NCI-H1092 (cell line): ENCODE results near the gene ZFR.
"Not testable (repeated sequence)": the region's sequence is repeated elsewhere in the genome, so short reads cannot be mapped to it uniquely, and the experiment has no call there.

Experiments
- DNase-seq: peaks from one replicate; lab custom pipeline; 2025; lab: John Stamatoyannopoulos, UW

ZFR gene

DNA sequence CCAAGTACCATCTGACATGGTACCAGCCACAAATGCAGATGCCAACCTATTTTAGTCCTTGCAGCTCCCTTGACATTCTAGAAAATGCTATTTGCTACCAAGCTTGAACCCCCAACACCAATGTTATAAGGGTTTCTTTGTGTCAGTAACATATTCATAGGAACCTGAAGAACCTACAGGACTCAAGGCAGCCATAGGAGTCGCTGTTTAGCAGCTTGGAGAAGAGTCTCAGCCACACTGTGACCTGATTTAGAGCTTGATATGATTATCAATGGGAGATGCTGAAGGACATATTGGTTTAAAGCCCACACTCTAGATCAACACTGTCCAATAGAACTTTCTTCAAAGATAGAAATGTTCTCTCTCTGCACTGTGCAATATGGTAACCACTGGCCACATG, 6.4 kb upstream of the ZFR start:
- no peak for DNase-seq

DNA sequence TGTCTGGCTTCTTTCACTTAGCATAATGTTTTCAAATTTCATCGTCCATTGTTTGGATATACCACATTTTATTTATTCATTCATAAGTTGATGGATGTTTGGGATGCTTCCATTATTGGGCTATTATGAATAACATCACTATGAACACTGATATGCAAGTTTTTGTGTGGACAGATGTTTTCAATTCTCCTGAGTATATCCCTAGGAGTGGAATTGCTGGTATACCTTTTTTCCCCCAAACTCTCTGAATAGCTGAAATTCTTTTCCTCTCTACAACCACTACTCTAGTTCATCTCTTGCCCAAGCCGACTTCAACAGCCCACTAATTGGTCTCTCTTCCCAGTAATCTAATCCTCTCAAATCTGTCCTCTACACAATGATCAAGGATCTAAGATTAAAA, 4.7 kb upstream of the ZFR start:
- no peak for DNase-seq

DNA sequence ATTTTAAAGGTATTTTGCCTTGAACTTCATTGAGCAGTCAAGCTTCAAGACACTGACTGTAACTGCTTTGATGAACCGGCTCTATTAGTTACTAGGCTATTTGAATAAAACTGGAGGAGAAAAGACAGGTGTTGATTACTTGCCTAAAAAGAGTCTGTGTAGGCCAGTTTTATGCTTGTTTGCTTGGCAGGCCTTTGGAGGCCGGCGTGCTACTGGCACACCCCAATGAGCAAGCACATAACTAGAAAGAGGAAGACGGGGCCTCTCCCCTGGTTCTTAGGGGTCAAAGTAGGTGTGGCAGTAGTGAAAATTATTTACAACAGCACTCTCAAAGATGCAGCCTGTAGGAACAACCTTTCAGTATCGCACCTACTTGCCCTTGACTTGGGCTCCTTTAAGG, 2.1 kb upstream of the ZFR start:
- DNase-seq, result no peak

DNA sequence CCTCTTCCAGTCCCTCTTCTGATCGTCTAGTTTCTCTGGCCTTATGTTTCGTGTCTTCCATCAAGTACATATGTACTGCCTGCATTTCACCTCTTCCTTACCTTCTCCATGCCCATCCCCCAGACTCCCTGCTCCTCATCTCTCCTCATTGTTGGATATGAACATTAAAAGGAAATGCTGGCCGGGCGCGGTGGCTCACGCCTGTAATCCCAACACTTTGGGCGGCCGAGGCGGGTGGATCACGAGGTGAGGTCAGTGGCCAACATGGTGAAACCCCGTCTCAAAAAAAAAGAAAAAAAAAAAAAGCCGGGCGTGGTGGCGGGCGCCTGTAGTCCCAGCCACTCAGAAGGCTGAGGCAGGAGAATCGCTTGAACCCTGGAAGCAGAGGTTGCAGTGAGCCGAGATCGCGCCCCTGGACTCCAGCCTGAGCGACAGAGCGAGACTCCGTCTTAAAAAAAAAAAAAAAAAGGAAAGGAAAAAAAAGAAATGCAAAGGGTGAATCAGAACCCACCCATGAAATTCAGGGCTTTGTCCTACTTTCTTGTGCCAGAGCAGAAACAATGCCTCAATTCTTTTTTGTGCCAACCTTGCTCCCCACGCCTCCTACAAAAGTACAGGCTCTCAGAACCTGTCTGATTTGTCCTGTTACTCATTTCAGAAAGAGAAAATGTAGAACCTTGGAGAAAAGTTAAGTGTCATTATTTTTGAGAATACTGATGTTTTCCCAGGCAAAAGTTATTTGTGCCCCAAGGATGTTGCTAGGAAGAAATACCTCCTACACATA, 1.5 kb upstream of the ZFR start:
- no peak for DNase-seq

DNA sequence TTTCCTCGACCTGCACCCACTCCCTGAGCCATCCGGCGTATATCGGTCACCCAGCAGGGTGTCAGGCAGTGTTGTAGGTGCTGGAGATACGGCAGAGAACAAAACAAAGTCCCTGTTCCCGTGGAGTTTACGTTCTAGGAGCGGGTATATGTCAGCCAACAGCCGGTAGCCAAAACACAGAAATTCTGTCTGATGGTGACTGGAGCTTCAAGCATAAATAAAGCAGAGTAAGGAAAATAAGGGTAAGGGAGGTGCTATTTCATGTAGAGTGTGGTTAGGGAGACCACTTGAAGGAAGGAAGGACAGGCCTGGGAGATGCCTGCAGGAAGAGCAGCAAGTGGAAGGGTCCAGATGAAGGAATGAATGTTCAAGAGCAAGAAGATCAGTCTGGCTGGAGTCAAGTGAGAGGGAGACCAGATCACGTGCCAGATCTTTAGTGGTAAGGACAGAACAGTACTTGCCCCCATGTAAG, 783 bp upstream of the ZFR start:
- no peak for DNase-seq

DNA sequence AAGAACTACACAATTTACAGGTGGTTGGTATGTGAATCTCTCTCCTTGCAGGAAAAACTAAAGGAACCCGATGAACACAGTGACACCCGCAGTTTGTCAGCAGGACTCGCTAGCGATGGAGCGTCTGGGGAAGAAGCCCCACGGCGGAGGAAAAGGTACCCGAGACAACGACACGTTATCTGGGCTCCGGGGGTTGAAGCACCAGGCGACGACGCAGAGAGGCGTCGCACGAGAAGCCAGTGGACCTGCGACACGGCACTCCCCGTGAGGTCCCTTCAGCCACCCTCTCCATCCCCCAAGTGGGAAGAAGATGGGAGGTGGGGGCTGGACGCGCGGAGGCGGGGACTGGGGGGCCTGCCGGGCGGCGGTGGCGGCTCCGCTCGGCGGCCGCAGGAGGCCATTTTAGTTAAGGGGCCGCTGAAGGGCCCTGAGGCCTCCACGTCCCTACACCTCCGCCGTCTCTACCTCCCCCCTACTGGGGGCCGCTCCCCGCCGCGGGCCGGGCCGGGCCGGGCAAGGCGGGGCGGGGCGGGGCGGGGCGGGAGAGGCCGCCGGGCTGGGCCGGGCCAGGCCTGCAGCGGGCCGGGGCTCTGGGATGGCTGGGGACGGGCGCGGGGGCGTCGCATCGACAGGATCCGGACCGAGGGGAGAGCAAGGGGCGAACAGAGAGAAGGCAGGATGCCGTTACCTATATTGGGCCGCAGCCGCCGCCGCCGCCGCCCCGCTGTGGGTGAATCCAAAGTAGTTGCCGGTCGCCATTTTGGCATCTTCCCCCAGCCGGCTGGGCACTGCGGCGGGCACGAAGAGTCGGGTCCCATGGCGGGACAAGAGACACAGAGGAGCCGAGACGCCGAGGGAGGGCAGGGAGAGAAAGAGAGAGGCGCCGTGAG, 754 bp downstream of the ZFR start:
- no peak for DNase-seq

DNA sequence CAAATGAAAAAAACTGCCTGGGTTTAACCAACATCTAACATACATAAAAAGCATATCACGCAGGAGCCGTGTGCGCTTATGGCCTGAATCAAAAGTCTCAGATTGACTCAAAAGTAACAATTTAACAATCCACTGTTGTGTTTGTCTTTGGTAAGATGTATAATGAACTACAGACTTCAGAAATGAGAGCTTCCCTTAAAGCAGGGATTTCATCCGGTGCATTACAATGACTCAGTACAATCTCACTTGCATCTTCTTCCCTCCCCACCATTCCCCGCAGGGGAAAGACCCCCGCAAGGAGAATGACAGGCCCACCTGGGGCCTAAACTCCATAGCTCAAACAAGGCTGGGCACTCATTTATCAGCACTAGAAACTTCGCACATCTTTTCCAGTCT, 1.4 kb downstream of the ZFR start:
- DNase-seq, result no peak

DNA sequence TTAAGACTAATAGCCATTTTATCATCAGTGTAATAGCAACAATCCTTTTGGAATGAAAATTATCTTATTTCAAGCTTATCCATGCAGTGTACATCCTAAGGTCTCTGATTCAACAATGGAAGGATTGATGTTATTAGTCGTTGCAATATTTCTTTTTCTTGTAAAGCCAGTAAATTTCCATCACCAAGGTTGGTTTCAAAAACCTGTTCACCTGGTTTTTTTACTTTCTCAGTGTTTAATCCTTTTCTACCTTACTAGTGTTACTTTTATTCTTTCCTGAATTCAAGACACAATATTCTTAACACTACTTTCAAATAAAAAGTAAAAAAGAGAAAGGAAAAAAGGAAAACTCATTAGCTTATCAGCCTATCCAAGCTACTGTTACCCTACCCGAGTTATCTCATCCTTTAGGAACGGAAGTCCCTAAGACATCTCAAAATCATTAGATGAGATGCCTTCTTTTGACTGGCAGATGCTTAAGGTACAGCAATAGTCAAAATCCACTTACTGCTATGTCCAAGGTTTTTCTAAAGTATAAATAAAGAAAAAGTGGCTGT, 5.4 kb downstream of the ZFR start:
- no peak for DNase-seq

DNA sequence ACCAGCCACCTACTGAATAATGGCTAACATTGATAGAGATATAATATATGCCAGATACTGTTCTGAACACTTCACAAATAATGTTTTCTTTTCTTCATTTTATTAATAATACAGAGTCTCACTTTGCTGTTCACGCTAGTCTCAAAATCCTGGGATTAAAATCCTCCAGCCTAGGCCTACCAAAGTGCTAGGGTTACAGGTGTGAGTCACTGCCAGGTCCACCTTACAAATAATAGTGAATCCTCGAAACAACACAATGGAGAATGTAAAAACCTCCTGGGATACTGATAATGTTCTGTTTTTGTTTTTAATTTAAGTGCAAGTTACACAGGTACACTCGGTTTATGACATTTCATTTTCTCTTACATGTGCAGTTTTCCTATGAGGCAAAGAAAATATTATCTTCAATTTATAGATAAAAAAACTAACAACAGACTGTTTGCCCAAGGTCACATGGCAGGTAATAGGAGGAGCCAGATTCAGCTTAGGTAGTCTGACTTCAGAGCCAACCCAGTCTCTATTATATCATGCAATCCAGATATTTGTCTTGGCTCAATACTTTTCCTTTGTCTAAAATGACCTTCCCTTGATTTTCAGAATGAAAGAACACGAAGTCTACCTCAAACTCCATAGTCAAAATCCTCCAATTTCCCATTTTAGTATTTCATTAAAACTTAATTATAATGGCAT, 7.8 kb downstream of the ZFR start:
- no peak for DNase-seq

DNA sequence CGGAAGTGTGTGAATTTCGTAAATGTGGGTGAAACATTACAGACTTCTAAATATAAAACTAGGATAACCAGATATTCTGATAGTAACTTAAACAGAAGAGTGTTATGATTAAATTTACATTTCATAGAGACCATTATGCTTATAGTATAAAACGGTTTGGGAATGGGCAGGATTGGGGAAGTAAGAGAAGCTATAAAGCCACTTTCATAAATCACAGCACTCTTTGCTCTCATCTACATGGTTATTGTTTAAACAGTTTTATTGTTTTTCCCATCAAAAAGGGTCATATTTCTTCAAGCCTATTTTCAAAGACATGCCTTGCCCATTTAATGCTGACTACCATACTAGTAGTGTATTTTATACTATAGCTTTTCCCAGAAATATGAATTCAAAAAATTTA, 9.2 kb downstream of the ZFR start:
- no peak for DNase-seq

DNA sequence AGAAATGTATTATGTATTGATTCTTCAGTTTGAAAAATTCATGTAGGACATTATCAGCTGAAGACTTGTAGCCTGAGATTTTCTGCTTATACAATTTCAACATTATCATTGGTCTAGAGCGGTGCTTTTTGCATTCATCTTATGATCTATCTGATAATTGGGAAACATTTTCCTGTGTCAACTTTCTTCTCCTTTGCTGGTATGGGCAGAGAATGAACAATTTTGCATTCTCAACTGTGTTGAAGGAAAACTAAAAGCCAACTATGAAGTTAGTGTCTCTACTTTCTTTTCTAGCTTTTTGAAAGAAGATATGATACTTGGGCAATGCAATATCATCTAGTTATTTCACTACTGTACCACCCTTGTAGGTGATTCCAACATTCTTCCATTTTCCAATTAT, 10.3 kb downstream of the ZFR start:
- no peak for DNase-seq

DNA sequence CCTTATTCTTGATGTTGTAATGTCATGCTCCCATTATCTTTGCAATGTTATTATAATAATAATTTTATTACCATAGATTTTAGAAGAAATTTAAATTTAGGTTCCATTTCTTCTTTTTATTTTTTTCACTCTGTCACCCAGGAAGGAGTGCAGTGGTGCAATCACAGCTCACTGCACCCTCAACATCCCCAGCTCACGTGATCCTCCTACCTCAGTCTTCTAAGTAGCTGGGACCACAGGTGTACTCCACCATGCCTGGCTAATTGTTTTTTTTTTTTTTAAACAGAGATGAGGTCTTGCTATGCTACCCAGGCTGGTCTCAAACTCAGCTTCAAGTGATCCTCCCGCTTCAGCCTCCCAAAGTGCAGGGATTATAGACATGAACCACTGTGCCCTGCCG, 11.9 kb downstream of the ZFR start:
- no peak for DNase-seq

DNA sequence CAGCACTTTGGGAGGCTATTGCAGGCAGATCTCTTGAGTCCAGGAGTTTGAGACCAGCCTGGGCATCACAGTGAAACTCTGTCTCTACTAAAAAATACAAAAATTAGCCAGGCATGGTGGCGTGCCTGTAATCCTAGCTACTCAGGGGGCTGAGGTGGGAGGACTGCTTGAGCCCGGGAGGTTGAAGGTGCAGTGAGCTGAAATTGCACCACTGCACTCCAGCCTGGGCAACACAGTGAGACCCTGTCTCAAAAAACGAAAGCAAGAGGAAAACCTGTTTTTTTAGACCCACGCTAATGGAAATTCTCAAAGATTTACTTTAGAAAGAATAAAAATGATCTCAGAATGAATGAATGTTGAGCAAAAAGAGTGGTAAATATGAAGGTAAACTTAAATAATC, 13.7 kb downstream of the ZFR start:
- not testable (repeated sequence) for DNase-seq

DNA sequence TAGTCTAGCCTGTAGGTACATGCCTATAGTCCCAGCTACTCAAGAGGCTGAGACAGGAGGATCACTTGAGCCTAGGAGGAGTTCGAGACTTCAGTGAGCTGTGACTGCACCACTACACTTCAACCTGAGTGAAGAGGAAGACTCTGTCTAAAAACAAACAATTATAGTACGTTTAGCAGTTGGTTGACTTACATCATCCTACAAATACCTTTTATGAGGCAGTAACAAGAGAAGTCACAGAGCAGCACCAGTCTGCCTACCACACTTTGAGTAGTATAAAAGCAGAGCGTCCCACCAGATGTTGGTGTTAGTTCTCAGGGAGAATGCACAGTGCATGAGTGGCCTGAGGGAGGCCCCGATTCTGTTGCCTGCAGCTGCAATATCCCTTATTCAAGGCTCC, 16.1 kb downstream of the ZFR start:
- DNase-seq, result no peak

DNA sequence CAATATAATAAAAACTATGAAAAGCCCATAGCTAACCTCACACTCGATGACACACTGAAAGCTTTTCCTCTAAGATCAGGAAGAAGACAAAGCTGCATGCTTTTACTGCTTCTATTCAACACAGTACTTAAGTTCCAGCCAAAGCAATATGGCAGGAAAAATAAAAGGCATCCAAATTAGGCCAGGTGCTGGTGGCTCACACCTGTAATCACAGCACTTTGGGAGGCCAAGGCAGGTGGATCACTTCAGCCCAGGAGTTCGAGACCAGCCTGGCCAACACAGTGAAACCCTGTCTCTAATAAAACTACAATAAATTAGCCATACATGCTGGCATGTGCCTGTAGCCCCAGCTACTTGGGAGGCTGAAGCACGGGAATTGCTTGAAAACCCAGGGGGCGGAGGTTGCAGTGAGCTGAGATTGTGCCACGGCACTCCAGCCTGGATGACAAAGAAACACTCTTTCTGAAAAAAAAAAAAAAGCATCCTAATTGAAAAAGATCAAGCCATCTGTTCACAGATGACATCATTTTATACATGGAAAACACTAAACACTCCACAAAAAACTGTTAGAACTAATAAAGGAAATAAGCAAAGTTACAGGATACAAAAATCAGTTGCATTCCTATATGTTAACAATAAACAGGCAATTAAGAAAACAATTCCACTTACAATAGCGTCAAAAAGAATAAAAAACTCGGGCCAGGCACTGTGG, 17.9 kb downstream of the ZFR start:
- DNase-seq, result no peak

DNA sequence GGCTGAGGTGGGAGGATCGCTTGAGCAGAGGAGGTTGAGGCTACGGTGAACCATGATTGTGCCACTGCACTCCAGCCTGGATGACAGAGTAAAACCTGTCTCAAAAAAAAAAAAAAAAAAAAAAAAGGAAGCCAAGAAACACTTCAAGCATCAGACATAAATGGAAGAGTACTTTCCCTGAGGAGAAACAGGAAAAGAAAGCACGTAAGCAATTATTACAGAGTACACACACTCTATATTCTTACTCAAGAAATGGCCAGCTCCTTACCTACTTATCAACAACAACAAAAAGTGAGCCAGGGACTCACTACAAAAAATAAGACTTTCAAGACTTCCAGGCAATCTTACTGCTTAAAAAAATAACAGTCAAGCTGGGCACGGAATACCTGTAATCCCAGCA, 21.8 kb downstream of the ZFR start:
- no peak for DNase-seq

DNA sequence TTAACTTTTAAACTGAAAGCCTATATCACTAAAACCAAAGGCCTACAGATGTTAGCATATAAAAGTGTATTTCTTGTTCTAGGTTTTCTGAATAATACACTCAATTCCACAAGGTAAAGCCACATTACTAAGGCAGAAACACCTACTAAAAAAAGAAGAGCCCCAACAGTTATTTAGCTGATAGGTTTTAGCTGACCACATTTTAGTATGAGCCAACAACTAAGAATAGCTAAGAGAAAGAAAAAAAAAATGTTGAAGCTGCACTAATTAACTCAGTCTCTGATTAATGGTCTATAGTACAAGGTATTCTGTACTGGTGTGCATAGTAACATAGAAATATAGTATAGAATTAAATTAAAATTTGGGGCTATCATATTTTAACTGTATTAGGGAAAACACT, 23.5 kb downstream of the ZFR start:
- no peak for DNase-seq

DNA sequence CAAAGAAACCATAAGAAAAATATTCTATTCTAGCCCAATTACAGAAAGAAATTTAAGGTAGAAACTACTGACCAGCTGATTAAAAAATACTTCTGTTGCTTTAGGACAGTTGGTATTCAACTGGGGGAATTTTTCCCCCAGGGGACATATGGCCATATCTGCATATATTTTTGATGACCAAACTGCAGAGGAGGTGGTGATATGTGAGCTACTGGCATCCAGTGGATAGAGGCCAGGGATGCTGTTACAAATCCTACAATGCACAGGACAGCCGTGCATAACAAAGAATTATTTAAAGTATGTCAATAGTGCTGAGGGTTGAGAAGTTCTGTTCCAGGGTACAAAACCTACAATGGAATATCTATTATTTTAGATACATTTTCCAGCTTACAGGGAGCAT, 24.0 kb downstream of the ZFR start:
- no peak for DNase-seq

DNA sequence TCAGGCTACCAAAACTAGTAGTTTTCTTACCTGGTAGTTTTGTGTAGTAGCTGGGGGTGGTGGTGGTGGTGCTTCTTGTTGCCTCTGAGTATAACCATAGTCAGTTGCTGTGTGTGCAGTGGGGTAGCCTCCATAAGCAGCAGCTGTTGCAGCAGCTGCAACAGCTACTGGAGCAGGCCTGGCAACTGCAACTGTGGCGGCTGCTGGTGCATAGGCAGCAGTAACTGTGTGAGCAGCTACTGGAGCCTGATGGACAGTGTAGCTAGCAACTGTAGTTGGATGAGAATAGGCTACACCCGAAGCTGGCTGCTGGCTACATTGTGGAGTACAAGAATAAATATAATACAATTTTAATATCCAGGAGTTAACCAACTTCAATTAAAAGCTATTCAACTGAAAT, 24.7 kb downstream of the ZFR start:
- DNase-seq, result no peak

DNA sequence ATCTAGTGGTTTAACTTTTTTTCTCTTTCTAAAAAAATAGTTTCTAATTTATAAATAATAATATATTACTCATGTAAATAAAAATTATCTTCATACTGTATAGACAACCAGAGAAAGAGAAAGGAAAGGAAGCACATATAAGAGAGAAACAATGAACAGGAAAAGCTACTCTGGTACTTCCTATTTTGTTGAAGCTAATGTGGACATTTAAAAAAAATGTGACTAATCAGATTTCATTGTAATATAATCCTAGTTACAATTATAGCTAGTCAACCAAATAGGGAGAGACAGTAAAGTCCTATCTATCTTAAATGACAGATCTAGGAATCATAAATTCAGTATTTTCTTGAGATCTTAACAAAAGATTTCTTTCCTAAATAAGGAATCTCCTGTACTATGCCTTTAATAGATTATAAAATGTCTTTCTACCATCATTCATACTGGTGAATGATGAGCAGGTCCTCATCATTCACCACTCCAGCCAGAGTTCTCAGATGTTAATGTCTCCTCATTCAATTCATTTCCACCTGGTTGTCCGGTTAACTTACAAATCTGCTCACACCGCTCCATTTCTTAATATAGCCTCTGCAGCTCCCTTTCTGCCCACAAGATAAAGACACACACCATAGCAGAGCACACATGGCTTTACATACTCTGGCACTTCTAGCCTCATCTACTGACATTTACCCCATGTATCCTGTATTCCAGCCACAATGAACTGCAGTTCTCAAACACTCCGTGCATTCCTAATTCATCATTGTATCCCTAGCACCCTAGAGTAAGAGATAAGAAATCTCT, 30.9 kb downstream of the ZFR start:
- DNase-seq, result no peak

DNA sequence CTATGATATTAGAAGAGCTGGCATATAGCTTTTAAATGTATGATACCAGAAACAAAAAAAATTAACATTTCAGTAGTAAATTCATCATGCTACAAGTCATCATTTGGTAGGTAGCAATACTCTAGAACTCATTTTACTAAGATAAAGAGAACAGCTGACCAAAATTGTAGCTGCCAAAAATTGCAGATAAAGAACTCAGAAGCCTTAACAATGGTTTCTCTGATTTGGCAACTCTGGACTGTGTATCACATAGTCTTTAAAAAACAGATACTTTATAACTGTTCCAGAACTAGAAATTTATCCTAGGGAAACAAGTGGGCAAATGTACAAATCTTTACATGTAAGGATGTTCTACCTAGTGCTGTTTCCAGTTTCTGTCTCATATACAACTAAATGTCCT, 33.9 kb downstream of the ZFR start:
- no peak for DNase-seq
